Testis (tissue), 3 donors: ENCODE measurements around the gene SMURF1. TPM values are rescaled to one million over a fixed set of nuclear protein-coding genes. Genes with fewer than 3 reads are reported as not detected.
A peak's percentile ranks its signal among the peaks of the same experiment; 100 is the strongest.
"Not testable (repeated sequence)": the region's sequence is repeated elsewhere in the genome, so short reads cannot be mapped to it uniquely, and the experiment has no call there.

Experiments used
- DNase-seq: peaks from one replicate; pipeline ENCODE4 v3.0.0-alpha.2; 2019
- H3K27ac ChIP-seq, 2 donors: fragments of 200-600 bp; sonication (generic); one replicate each; pipeline ENCODE4 v1.5.1; 2019
- H3K27me3 ChIP-seq: fragments of 200-600 bp; sonication (generic); one replicate; pipeline ENCODE4 v1.5.1; 2019
- H3K36me3 ChIP-seq: fragments of 200-600 bp; sonication (generic); one replicate; pipeline ENCODE4 v1.5.1; 2017; ENCODE audit warnings: low read depth; ENCODE audit errors: missing control alignments
- H3K4me1 ChIP-seq: fragments of 200-600 bp; sonication (generic); one replicate; pipeline ENCODE4 v1.5.1; 2019
- H3K4me3 ChIP-seq, 2 donors: fragments of 200-600 bp; sonication (generic); one replicate each; pipeline ENCODE4 v1.5.1; 2017 to 2019
- H3K9me3 ChIP-seq: fragments of 200-600 bp; sonication (generic); one replicate; pipeline ENCODE4 v1.5.1; 2017
- CTCF ChIP-seq, 3 experiments: fragments of 450-650 bp in 2 of 3; fragments of 200-600 bp in 1 of 3; sonication (generic) in 1 of 3; IDR thresholded peaks; one replicate each; pipeline ENCODE4 v1.5.1; 2016 to 2019; ENCODE audit warnings: antibody characterized with exemption in 3 of 3, mild to moderate bottlenecking in 2 of 3, moderate library complexity in 1 of 3
- POLR2A ChIP-seq: fragments of 450-650 bp; IDR thresholded peaks from one replicate; pipeline ENCODE4 v1.6.1; 2017; ENCODE audit warnings: antibody characterized with exemption, mild to moderate bottlenecking, moderate library complexity
- WGBS, 2 donors: methylation state at CpG; one replicate each; pipeline ENCODE4 v1.1.5; 2018; 5-methylcytosine and 5-hydroxymethylcytosine counted together
- intact Hi-C: fragments of 100-400 bp; cut with DNase I; formaldehyde crosslinking; loops from one replicate; pipeline ENCODE4 v1.15.1; 2023; ENCODE audit warnings: low total_unique reads
- polyA plus RNA-seq: library from polyadenylated mRNA; stranded (reverse); fragments of 350-450 nt; fragmentation: Illumina TruSeq; extraction: RNeasy Lipid Tissue Mini Kit (QIAGEN cat#74804); gene quantifications from one replicate; pipeline ENCODE4 v1.2.3, GENCODE V29; 2014; ENCODE audit warnings: low read depth, low replicate concordance; ENCODE audit not compliant: insufficient read depth
- total RNA-seq, 2 donors: library from RNA; depleted of rRNA; stranded (reverse); fragments of >200 nt; gene quantifications; one replicate each; pipeline ENCODE4 v1.2.3, GENCODE V29; 2016

Gene SMURF1
- total and polyA plus RNA-seq, 3 donors from 2014 or later = 34.5 to 79.5 (median 46.9) TPM

GRCh38 chr7:99106821-99107241 is 37.1 kb downstream of the SMURF1 start:
- intact Hi-C loops = no loop called here
- H3K27ac ChIP-seq = peak overlapping the region; percentile 66 to 84

GRCh38 chr7:99106411-99106810 is 37.5 kb downstream of the SMURF1 start:
- intact Hi-C loops = no loop called here
- TF ChIP-seq POLR2A (no peak), CTCF (IDR thresholded peaks at IDR 0.05) (no peak)
- H3K4me1 ChIP-seq = peaks cover 18% of the 10 kb centered on the region
- H3K36me3 ChIP-seq = no peaks in the 10 kb centered on the region
- peak; percentile 59 for DNase-seq
- H3K27ac ChIP-seq = peak overlapping the region; percentile 66 to 84
- H3K4me3 ChIP-seq = no peak overlapping the region
- H3K9me3 ChIP-seq = no peaks in the 10 kb centered on the region
- 50 to 57% methylated on average over 6 of the region's 6 CpGs for WGBS, 2 donors
- no peaks in the 10 kb centered on the region for H3K27me3 ChIP-seq

More at GRCh38 chr7:99106821-99107241, 37.1 kb downstream of the SMURF1 start:
- Histone ChIP-seq H3K9me3 (no peaks in the 10 kb centered on the region), H3K4me1 (peaks cover 18% of the 10 kb centered on the region), H3K27me3 (no peaks in the 10 kb centered on the region), H3K36me3 (no peaks in the 10 kb centered on the region), H3K4me3 (no peak overlapping the region)
- 69 to 72% methylated on average over 4 of the region's 4 CpGs for WGBS, 2 donors
- DNase-seq = no peak
- TF ChIP-seq CTCF (IDR thresholded peaks at IDR 0.05) = no peak
- TF ChIP-seq POLR2A = no peak

GRCh38 chr7:99105756-99106155 is 38.2 kb downstream of the SMURF1 start:
- 70 to 72% methylated on average over 3 of the region's 3 CpGs for WGBS, 2 donors
- no peak for DNase-seq
- no peaks in the 10 kb centered on the region for H3K9me3 ChIP-seq
- peaks cover 18% of the 10 kb centered on the region for H3K4me1 ChIP-seq
- TF ChIP-seq CTCF (IDR thresholded peaks at IDR 0.05) (no peak), POLR2A (no peak)
- no peaks in the 10 kb centered on the region for H3K27me3 ChIP-seq
- no peak overlapping the region for H3K4me3 ChIP-seq
- no peaks in the 10 kb centered on the region for H3K36me3 ChIP-seq
- intact Hi-C loops = no loop called here
- H3K27ac ChIP-seq = peak overlapping the region; percentile 71 to 84

GRCh38 chr7:99104631-99105030 is 39.3 kb downstream of the SMURF1 start:
- no peaks in the 10 kb centered on the region for H3K36me3 ChIP-seq
- H3K27ac ChIP-seq = peak overlapping the region in 1 of 2 donors; percentile 84
- peaks cover 14% of the 10 kb centered on the region for H3K4me1 ChIP-seq
- intact Hi-C loops = no loop called here
- no peak overlapping the region for H3K4me3 ChIP-seq
- no peaks in the 10 kb centered on the region for H3K27me3 ChIP-seq
- DNase-seq = no peak
- TF ChIP-seq CTCF (IDR thresholded peaks at IDR 0.05) = no peak
- no peak for TF ChIP-seq POLR2A
- WGBS, 2 donors = 98% methylated on average over 3 of the region's 3 CpGs
- no peaks in the 10 kb centered on the region for H3K9me3 ChIP-seq

- H3K36me3 ChIP-seq, H3K9me3 ChIP-seq, H3K27me3 ChIP-seq, intact Hi-C loops, H3K4me3 ChIP-seq, DNase-seq: not testable (repeated sequence)
- H3K27ac ChIP-seq = peak overlapping the region in 1 of 2 donors; percentile 84
- H3K4me1 ChIP-seq = peaks cover 12% of the 10 kb centered on the region
- WGBS, 2 donors = 86 to 96% methylated on average over 13 of the region's 13 CpGs
These were observed 40.1 kb downstream of the SMURF1 start for GRCh38 chr7:99103836-99104235.
